Measurements from ENCODE around the gene PRKCB.

Gene PRKCB

DNA sequence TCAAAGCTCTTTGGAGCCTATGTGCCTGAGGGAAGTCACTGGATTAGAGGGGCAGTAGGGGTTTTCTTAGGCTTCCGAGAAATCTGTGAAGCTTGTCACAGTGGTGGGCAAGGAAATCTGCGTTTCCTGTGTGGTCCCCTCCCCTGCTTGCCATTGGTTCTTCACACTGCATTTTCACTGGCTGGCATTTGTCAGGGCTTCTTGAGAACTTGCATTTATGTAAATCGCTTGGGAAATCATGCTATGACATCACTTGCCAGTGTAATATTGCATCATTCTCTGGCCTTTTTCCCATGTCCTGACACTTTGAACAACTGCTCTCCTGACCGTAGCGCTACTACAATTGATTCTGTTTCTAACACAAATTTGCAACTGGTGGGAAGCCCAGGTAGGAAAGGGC is 422.2 kb downstream of the PRKCB start:
- no peak for DNase-seq (ENCODE audit: low spot score)
- POLR2A ChIA-PET (ENCODE audit: low non-redundant PET): no interaction called here
- TF ChIP-seq, protein P1, sequence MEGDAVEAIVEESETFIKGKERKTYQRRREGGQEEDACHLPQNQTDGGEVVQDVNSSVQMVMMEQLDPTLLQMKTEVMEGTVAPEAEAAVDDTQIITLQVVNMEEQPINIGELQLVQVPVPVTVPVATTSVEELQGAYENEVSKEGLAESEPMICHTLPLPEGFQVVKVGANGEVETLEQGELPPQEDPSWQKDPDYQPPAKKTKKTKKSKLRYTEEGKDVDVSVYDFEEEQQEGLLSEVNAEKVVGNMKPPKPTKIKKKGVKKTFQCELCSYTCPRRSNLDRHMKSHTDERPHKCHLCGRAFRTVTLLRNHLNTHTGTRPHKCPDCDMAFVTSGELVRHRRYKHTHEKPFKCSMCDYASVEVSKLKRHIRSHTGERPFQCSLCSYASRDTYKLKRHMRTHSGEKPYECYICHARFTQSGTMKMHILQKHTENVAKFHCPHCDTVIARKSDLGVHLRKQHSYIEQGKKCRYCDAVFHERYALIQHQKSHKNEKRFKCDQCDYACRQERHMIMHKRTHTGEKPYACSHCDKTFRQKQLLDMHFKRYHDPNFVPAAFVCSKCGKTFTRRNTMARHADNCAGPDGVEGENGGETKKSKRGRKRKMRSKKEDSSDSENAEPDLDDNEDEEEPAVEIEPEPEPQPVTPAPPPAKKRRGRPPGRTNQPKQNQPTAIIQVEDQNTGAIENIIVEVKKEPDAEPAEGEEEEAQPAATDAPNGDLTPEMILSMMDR (conservative IDR thresholded peaks at IDR 0.05; ENCODE audit: low read depth): no peak
- CTCF ChIA-PET: no interaction called here
- H3K27ac ChIP-seq: no peak overlapping the region

DNA sequence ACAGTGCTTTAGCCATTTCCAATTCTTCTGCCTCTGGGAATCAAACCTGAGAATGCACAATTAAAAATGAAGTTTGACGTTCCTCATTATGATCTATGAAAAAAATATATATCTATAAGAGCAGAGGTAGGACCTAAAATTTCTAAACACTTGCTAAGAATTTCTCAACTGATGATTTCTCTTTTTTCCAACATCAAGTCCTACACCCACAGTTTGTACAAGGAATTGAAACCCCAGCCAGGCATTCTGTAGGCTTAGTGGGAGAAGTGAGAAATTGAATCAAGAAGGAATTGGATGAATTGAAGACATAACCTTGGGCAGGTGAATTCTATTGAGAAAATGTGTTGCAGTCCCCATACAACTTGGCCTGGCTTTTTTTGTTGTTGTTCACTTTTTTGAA is 423.0 kb downstream of the PRKCB start:
- no peak overlapping the region for H3K27ac ChIP-seq
- ChIA-PET CTCF (interaction anchor here (0.7 kb wide), 1 partner anchor 160 kb away, joined by 3 read pairs; no protein-coding TSS in a partner anchor), POLR2A (ENCODE audit: low non-redundant PET) (no interaction called here)
- TF ChIP-seq, protein P1 (conservative IDR thresholded peaks at IDR 0.05; ENCODE audit: low read depth): no peak
- no peak for DNase-seq (ENCODE audit: low spot score)

DNA sequence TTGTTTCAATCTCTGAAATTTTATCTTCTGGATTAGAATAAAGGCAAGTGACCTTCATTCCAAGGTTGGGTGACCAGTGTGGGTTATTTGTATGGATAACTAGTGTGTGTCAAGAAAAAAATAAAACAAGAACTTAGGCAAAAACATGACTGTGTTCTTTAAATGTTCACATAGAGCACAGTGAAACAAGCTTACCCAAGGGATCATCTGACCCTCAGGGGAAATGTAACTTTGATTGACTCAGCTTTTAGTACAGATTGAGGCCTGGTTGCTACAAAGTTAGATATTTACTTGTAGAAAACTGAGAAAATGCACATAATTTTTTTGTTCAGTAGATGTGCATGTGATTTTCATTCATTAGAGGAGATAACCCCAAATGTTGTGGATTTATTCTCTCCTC is 427.0 kb downstream of the PRKCB start:
- H3K27ac ChIP-seq: no peak overlapping the region
- CTCF ChIA-PET: no interaction called here
- POLR2A ChIA-PET (ENCODE audit: low non-redundant PET): no interaction called here
- no peak for DNase-seq (ENCODE audit: low spot score)
- TF ChIP-seq, protein P1 (conservative IDR thresholded peaks at IDR 0.05; ENCODE audit: low read depth): no peak

Measured in RWPE1 (cell line).